Measurements from ENCODE around the gene KRT32. TPM values are rescaled to one million over a fixed set of nuclear protein-coding genes. Genes with fewer than 3 reads are reported as not detected.

Gene KRT32
- total RNA-seq, 1 donor from 2014 or later, result not detected

GRCh38 chr17:41480136-41480535 lies 12.9 kb upstream of the KRT32 start:
- Mint-ChIP-seq H3K4me1 (ENCODE audit: low read depth, unreplicated experiment) (no peaks in the 10 kb centered on the region), H3K27me3 (ENCODE audit: low read depth, unreplicated experiment) (peaks cover 50% of the 10 kb centered on the region), H3K9me3 (ENCODE audit: unreplicated experiment) (peaks cover 4% of the 10 kb centered on the region)

GRCh38 chr17:41478237-41478636 lies 11.1 kb upstream of the KRT32 start:
- Histone ChIP-seq H3K4me3 (ENCODE audit: insufficient read depth, low read depth, low read length) (no peak overlapping the region), H3K9me3 (ENCODE audit: insufficient read depth, low read depth, low read length) (no peaks in the 10 kb centered on the region), H3K79me2 (ENCODE audit: insufficient read depth, low read length) (no peaks in the 10 kb centered on the region), H3K9ac (ENCODE audit: low read length) (no peak overlapping the region), H4K20me1 (ENCODE audit: insufficient read depth, low read length) (no peaks in the 10 kb centered on the region), H3K27ac (ENCODE audit: low read depth, low read length) (no peak overlapping the region), H3K4me2 (ENCODE audit: low read length) (no peak overlapping the region), H2AFZ (ENCODE audit: low read depth, low read length) (no peak overlapping the region), H3K36me3 (ENCODE audit: insufficient read depth, low read length) (no peaks in the 10 kb centered on the region), H3K27me3 (ENCODE audit: insufficient read depth, low read length) (no peaks in the 10 kb centered on the region), H3K4me1 (ENCODE audit: insufficient read depth, low read length) (no peaks in the 10 kb centered on the region)
- Mint-ChIP-seq H3K4me1 (ENCODE audit: low read depth, unreplicated experiment) (no peaks in the 10 kb centered on the region), H3K36me3 (ENCODE audit: low read depth, unreplicated experiment) (no peaks in the 10 kb centered on the region), H3K9me3 (ENCODE audit: unreplicated experiment) (peaks cover 5% of the 10 kb centered on the region), H3K27ac (ENCODE audit: unreplicated experiment) (no peak overlapping the region), H3K27me3 (ENCODE audit: low read depth, unreplicated experiment) (peaks cover 43% of the 10 kb centered on the region), H3K4me3 (ENCODE audit: unreplicated experiment) (no peak overlapping the region)
- TF ChIP-seq EZH2 (IDR thresholded peaks at IDR 0.05; ENCODE audit: insufficient read depth, low read length) (no peak), CTCF (IDR thresholded peaks at IDR 0.05; ENCODE audit: insufficient read depth, low read depth, low read length) (no peak)
- no peak for FAIRE-seq
- DNase-seq (ENCODE audit: low read depth), result no peak

More at GRCh38 chr17:41480136-41480535, 12.9 kb upstream of the KRT32 start:
- FAIRE-seq (no peak), DNase-seq (ENCODE audit: low read depth) (no peak)
- Histone ChIP-seq H3K36me3 (ENCODE audit: insufficient read depth, low read length) (no peaks in the 10 kb centered on the region), H3K4me2 (ENCODE audit: low read length) (no peak overlapping the region), H3K27me3 (ENCODE audit: insufficient read depth, low read length) (no peaks in the 10 kb centered on the region), H3K4me1 (ENCODE audit: insufficient read depth, low read length) (no peaks in the 10 kb centered on the region), H2AFZ (ENCODE audit: low read depth, low read length) (no peak overlapping the region), H4K20me1 (ENCODE audit: insufficient read depth, low read length) (no peaks in the 10 kb centered on the region), H3K4me3 (ENCODE audit: insufficient read depth, low read depth, low read length) (no peak overlapping the region), H3K9ac (ENCODE audit: low read length) (no peak overlapping the region), H3K9me3 (ENCODE audit: insufficient read depth, low read depth, low read length) (no peaks in the 10 kb centered on the region), H3K79me2 (ENCODE audit: insufficient read depth, low read length) (no peaks in the 10 kb centered on the region), H3K27ac (ENCODE audit: low read depth, low read length) (no peak overlapping the region)
- Mint-ChIP-seq H3K27ac (ENCODE audit: unreplicated experiment) (peak overlapping the region; percentile 47), H3K36me3 (ENCODE audit: low read depth, unreplicated experiment) (no peaks in the 10 kb centered on the region), H3K4me3 (ENCODE audit: unreplicated experiment) (no peak overlapping the region)
- TF ChIP-seq CTCF (IDR thresholded peaks at IDR 0.05; ENCODE audit: insufficient read depth, low read depth, low read length), result no peak
- TF ChIP-seq EZH2 (IDR thresholded peaks at IDR 0.05; ENCODE audit: insufficient read depth, low read length), result no peak

- FAIRE-seq (no peak), DNase-seq (ENCODE audit: low read depth) (no peak)
- H3K9me3 Mint-ChIP-seq (ENCODE audit: unreplicated experiment), result peaks cover 8% of the 10 kb centered on the region
- Histone ChIP-seq H3K79me2 (ENCODE audit: insufficient read depth, low read length) (no peaks in the 10 kb centered on the region), H2AFZ (ENCODE audit: low read depth, low read length) (no peak overlapping the region), H3K4me1 (ENCODE audit: insufficient read depth, low read length) (no peaks in the 10 kb centered on the region), H3K27ac (ENCODE audit: low read depth, low read length) (no peak overlapping the region), H3K4me3 (ENCODE audit: insufficient read depth, low read depth, low read length) (no peak overlapping the region), H3K9ac (ENCODE audit: low read length) (no peak overlapping the region), H3K4me2 (ENCODE audit: low read length) (no peak overlapping the region), H3K27me3 (ENCODE audit: insufficient read depth, low read length) (no peaks in the 10 kb centered on the region), H4K20me1 (ENCODE audit: insufficient read depth, low read length) (no peaks in the 10 kb centered on the region), H3K9me3 (ENCODE audit: insufficient read depth, low read depth, low read length) (no peaks in the 10 kb centered on the region), H3K36me3 (ENCODE audit: insufficient read depth, low read length) (no peaks in the 10 kb centered on the region)
- peaks cover 45% of the 10 kb centered on the region for H3K27me3 Mint-ChIP-seq (ENCODE audit: low read depth, unreplicated experiment)
- no peak overlapping the region for H3K4me3 Mint-ChIP-seq (ENCODE audit: unreplicated experiment)
- no peaks in the 10 kb centered on the region for H3K36me3 Mint-ChIP-seq (ENCODE audit: low read depth, unreplicated experiment)
- TF ChIP-seq EZH2 (IDR thresholded peaks at IDR 0.05; ENCODE audit: insufficient read depth, low read length), result no peak
- TF ChIP-seq CTCF (IDR thresholded peaks at IDR 0.05; ENCODE audit: insufficient read depth, low read depth, low read length), result no peak
- no peak overlapping the region for H3K27ac Mint-ChIP-seq (ENCODE audit: unreplicated experiment)
- no peaks in the 10 kb centered on the region for H3K4me1 Mint-ChIP-seq (ENCODE audit: low read depth, unreplicated experiment)
Observed at GRCh38 chr17:41476866-41477815, 10.0 kb upstream of the KRT32 start.

Data from astrocyte (in vitro differentiated cells and primary cell).